Endodermal cell (in vitro differentiated cells): ENCODE measurements around the gene TMEM273. TPM values are rescaled to one million over a fixed set of nuclear protein-coding genes. Genes with fewer than 3 reads are reported as not detected.
A peak's percentile ranks its signal among the peaks of the same experiment; 100 is the strongest.

Experiments used
- DNase-seq: peaks from one replicate; pipeline ENCODE4 v3.0.0-alpha.2; 2017
- H3K27ac ChIP-seq: 2 replicates; pipeline ENCODE4 v1.5.1; 2013; ENCODE audit warnings: mild to moderate bottlenecking, low read depth, low read length, moderate library complexity
- H3K27me3 ChIP-seq: 2 replicates; pipeline ENCODE4 v1.6.1; 2013; ENCODE audit warnings: mild to moderate bottlenecking, low read length, moderate library complexity; ENCODE audit not compliant: insufficient read depth, control insufficient read depth, poor library complexity, severe bottlenecking
- H3K36me3 ChIP-seq: 2 replicates; pipeline ENCODE4 v1.7.0; 2013; ENCODE audit warnings: mild to moderate bottlenecking, low read length, moderate library complexity; ENCODE audit not compliant: control insufficient read depth, insufficient read depth
- H3K4me1 ChIP-seq: one replicate; pipeline ENCODE4 v1.7.0; 2013; ENCODE audit warnings: low read length; ENCODE audit not compliant: control insufficient read depth, insufficient read depth
- H3K4me3 ChIP-seq: 2 replicates; pipeline ENCODE4 v1.5.1; 2013; ENCODE audit warnings: mild to moderate bottlenecking, low read length, moderate library complexity
- H3K9ac ChIP-seq: 2 replicates; pipeline ENCODE4 v1.6.1; 2013; ENCODE audit warnings: mild to moderate bottlenecking, low read length, moderate library complexity; ENCODE audit not compliant: poor library complexity, severe bottlenecking; ENCODE audit errors: extremely low read depth
- H3K9me3 ChIP-seq: 2 replicates; pipeline ENCODE4 v1.6.1; 2013; ENCODE audit warnings: mild to moderate bottlenecking, low read length, moderate library complexity; ENCODE audit not compliant: control insufficient read depth
- H3K27ac Mint-ChIP-seq: 2 replicates; pipeline ENCODE4 v1.8.0; 2020; ENCODE audit warnings: mixed read lengths
- H3K27me3 Mint-ChIP-seq: 2 replicates; pipeline ENCODE4 v1.8.0; 2021; ENCODE audit warnings: mild to moderate bottlenecking, mixed read lengths; ENCODE audit not compliant: insufficient read depth
- H3K36me3 Mint-ChIP-seq: 2 replicates; pipeline ENCODE4 v1.8.0; 2020; ENCODE audit warnings: low read depth, mixed read lengths
- H3K4me1 Mint-ChIP-seq: 2 replicates; pipeline ENCODE4 v1.8.0; 2020; ENCODE audit warnings: mixed read lengths
- H3K4me3 Mint-ChIP-seq: 2 replicates; pipeline ENCODE4 v1.8.0; 2020; ENCODE audit warnings: mild to moderate bottlenecking, moderate library complexity, mixed read lengths
- H3K9me3 Mint-ChIP-seq: 2 replicates; pipeline ENCODE4 v1.8.0; 2020; ENCODE audit warnings: mild to moderate bottlenecking, mixed read lengths
- WGBS, 2 experiments: methylation state at CpG; one replicate each; pipeline versions ENCODE4 v1.1.5 to v1.1.7; 2013; ENCODE audit warnings: missing lambda C conversion rate in 2 of 2, mixed read lengths in 1 of 2; ENCODE audit not compliant: insufficient coverage in 1 of 2, insufficient read length in 1 of 2; 5-methylcytosine and 5-hydroxymethylcytosine counted together
- total RNA-seq, 2 donors: library from RNA; stranded (reverse); fragmentation: NEBNext Ultra II Directional in 1 of 2; extraction: Animal tissue kit (Norgen Biotek cat#: 25700) in 1 of 2; gene quantifications; 2 replicates in 1 of 2; 3 replicates in 1 of 2; pipeline ENCODE4 v1.2.1, GENCODE V29; 2021
- TF ChIP-seq, protein P1 (sequence below): fragments of 200-600 bp; sonication (generic); conservative IDR thresholded peaks from 2 replicates; pipeline ENCODE4 v1.5.0; 2021; ENCODE audit warnings: antibody characterized with exemption, mild to moderate bottlenecking

The TMEM273 gene
- total RNA-seq, 2 donors from 2014 or later = not detected

- Mint-ChIP-seq H3K4me3 (no peak overlapping the region), H3K27ac (no peak overlapping the region), H3K9me3 (peaks cover 8% of the 10 kb centered on the region), H3K27me3 (no peaks in the 10 kb centered on the region), H3K36me3 (no peaks in the 10 kb centered on the region), H3K4me1 (peaks cover 12% of the 10 kb centered on the region)
- Histone ChIP-seq H3K9ac (no peak overlapping the region), H3K9me3 (no peaks in the 10 kb centered on the region), H3K27me3 (no peaks in the 10 kb centered on the region), H3K4me3 (no peak overlapping the region), H3K27ac (no peak overlapping the region), H3K36me3 (no peaks in the 10 kb centered on the region), H3K4me1 (no peaks in the 10 kb centered on the region)
- DNase-seq = no peak
- 87 to 100% methylated on average over 1 to 3 of the region's 3 CpGs for WGBS, 2 experiments
- TF ChIP-seq, protein P1, sequence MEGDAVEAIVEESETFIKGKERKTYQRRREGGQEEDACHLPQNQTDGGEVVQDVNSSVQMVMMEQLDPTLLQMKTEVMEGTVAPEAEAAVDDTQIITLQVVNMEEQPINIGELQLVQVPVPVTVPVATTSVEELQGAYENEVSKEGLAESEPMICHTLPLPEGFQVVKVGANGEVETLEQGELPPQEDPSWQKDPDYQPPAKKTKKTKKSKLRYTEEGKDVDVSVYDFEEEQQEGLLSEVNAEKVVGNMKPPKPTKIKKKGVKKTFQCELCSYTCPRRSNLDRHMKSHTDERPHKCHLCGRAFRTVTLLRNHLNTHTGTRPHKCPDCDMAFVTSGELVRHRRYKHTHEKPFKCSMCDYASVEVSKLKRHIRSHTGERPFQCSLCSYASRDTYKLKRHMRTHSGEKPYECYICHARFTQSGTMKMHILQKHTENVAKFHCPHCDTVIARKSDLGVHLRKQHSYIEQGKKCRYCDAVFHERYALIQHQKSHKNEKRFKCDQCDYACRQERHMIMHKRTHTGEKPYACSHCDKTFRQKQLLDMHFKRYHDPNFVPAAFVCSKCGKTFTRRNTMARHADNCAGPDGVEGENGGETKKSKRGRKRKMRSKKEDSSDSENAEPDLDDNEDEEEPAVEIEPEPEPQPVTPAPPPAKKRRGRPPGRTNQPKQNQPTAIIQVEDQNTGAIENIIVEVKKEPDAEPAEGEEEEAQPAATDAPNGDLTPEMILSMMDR = no peak
Measured at GRCh38 chr10:49149881-49150280, 38.3 kb downstream of the TMEM273 start.

GRCh38 chr10:49144058-49144720 is 44.0 kb downstream of the TMEM273 start:
- H3K4me3 ChIP-seq = no peak overlapping the region
- DNase-seq = no peak
- no peaks in the 10 kb centered on the region for H3K4me1 ChIP-seq
- no peaks in the 10 kb centered on the region for H3K36me3 ChIP-seq
- Mint-ChIP-seq H3K4me3 (no peak overlapping the region), H3K27ac (no peak overlapping the region), H3K4me1 (peaks cover 25% of the 10 kb centered on the region), H3K36me3 (no peaks in the 10 kb centered on the region), H3K27me3 (peaks cover 2% of the 10 kb centered on the region), H3K9me3 (peaks cover 8% of the 10 kb centered on the region)
- no peak overlapping the region for H3K9ac ChIP-seq
- H3K27me3 ChIP-seq = no peaks in the 10 kb centered on the region
- no peaks in the 10 kb centered on the region for H3K9me3 ChIP-seq
- TF ChIP-seq, protein P1 = no peak
- 94% methylated on average over 2 of the region's 2 CpGs; no CpG with 5 or more reads in 1 of the 2 experiments for WGBS, 2 experiments
- no peak overlapping the region for H3K27ac ChIP-seq

DNA sequence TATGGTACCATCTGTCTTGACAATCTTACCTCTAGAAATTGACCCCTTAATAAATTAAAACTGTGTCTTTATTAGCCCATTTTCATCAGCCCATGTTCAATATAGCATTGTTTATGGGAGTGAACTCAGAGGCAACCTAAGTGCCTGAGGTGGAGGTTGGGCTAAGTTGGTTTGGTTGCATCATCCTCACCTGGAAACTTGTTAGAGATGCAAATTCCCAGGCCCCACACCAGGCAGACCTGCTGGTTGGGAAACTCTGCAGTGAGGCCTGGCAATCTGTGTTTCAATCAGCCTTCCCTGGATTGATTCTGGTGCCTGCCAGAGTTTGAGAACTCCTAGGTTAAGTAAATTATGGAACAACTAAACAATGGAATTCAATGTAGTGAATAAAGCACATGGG is 44.9 kb downstream of the TMEM273 start:
- DNase-seq = peak; percentile 76
- Mint-ChIP-seq H3K4me1 (peaks cover 22% of the 10 kb centered on the region), H3K27ac (no peak overlapping the region), H3K4me3 (no peak overlapping the region), H3K9me3 (peaks cover 7% of the 10 kb centered on the region), H3K36me3 (no peaks in the 10 kb centered on the region), H3K27me3 (peaks cover 2% of the 10 kb centered on the region)
- no peak overlapping the region for H3K9ac ChIP-seq
- TF ChIP-seq, protein P1 = no peak
- no peaks in the 10 kb centered on the region for H3K9me3 ChIP-seq
- H3K4me3 ChIP-seq = no peak overlapping the region
- no peaks in the 10 kb centered on the region for H3K27me3 ChIP-seq
- no peaks in the 10 kb centered on the region for H3K4me1 ChIP-seq
- H3K36me3 ChIP-seq = no peaks in the 10 kb centered on the region
- H3K27ac ChIP-seq = no peak overlapping the region
